H1 (cell line): ENCODE results near the gene FRMD4A. TPM values are rescaled to one million over a fixed set of nuclear protein-coding genes. Genes with fewer than 3 reads are reported as not detected.

Experiments
- CTCF ChIA-PET: fragments of 300-600 bp; sonication (Branson Sonifier 250); formaldehyde crosslinking; loops from one replicate; lab custom pipeline; 2021; ENCODE audit not compliant: partially characterized antibody; lab: Charles Lee
- POLR2A ChIA-PET: fragments of 300-600 bp; sonication (Branson Sonifier 250); formaldehyde crosslinking; loops from one replicate; lab custom pipeline; 2021; ENCODE audit warnings: inconsistent platforms; ENCODE audit not compliant: partially characterized antibody; lab: Charles Lee
- DNase-seq, 2 experiments: peaks; one replicate each; pipeline versions ENCODE4 v3.0.0 to v3.0.0-alpha.2; 2010 to 2022; ENCODE audit warnings: low spot score in 2 of 2, low read depth in 1 of 2, mixed read lengths in 1 of 2
- FAIRE-seq: peaks from 2 replicates; lab custom pipeline; 2011; peaks lifted over from hg19 to GRCh38; lab: Jason Lieb, UNC
- H2AFZ ChIP-seq: 2 replicates; pipeline ENCODE4 v1.8.1; 2012; ENCODE audit warnings: low read length, inconsistent platforms
- H2AK5ac ChIP-seq: 2 replicates; pipeline ENCODE4 v1.6.1; 2013; ENCODE audit warnings: low read depth, low read length
- H2BK120ac ChIP-seq: replicated peaks from 2 replicates; pipeline ENCODE3; 2013; ENCODE audit warnings: low read depth, low read length, inconsistent platforms
- H2BK12ac ChIP-seq: 2 replicates; pipeline ENCODE4 v1.6.1; 2013; ENCODE audit warnings: low read depth, low read length
- H2BK15ac ChIP-seq: 2 replicates; pipeline ENCODE4 v1.6.1; 2013; ENCODE audit warnings: low read length
- H2BK20ac ChIP-seq: 2 replicates; pipeline ENCODE4 v1.6.1; 2013; ENCODE audit warnings: low read length
- H2BK5ac ChIP-seq: 2 replicates; pipeline ENCODE4 v1.6.1; 2013; ENCODE audit warnings: low read depth, low read length
- H3K14ac ChIP-seq: 2 replicates; pipeline ENCODE4 v1.6.1; 2013; ENCODE audit warnings: inconsistent platforms; ENCODE audit not compliant: insufficient read length
- H3K18ac ChIP-seq: 2 replicates; pipeline ENCODE4 v1.6.1; 2013; ENCODE audit warnings: low read length; ENCODE audit errors: extremely low read depth
- H3K23ac ChIP-seq: 2 replicates; pipeline ENCODE4 v1.6.1; 2013; ENCODE audit warnings: inconsistent platforms; ENCODE audit not compliant: insufficient read length
- H3K23me2 ChIP-seq: 2 replicates; pipeline ENCODE4 v1.6.1; 2013; ENCODE audit warnings: low read depth, low read length
- H3K27ac ChIP-seq: 2 replicates; pipeline ENCODE4 v1.6.1; 2011; ENCODE audit warnings: low read depth, low read length, inconsistent platforms
- H3K27me3 ChIP-seq, 4 experiments: replicated peaks in 1 of 4; 1 replicate in 1 of 4; 2 replicates in 3 of 4; pipeline versions ENCODE4 v1.6.1 to v1.8.1; 2011 to 2013; ENCODE audit warnings: low read length in 3 of 4, mild to moderate bottlenecking in 3 of 4, inconsistent platforms in 2 of 4, mixed read lengths in 2 of 4, moderate library complexity in 1 of 4; ENCODE audit not compliant: control insufficient read depth in 3 of 4, insufficient read depth in 3 of 4; ENCODE audit errors: extremely low read depth in 1 of 4
- H3K36me3 ChIP-seq, 4 experiments: 2 replicates each; pipeline versions ENCODE4 v1.6.1 to v1.8.1; 2011 to 2013; ENCODE audit warnings: mild to moderate bottlenecking in 4 of 4, low read length in 3 of 4, moderate library complexity in 2 of 4, control low read depth in 1 of 4, inconsistent platforms in 1 of 4; ENCODE audit not compliant: insufficient read depth in 4 of 4, control insufficient read depth in 2 of 4
- H3K4ac ChIP-seq: replicated peaks from 2 replicates; pipeline ENCODE3; 2013; ENCODE audit warnings: low read length, low read depth, mixed read lengths, inconsistent platforms; ENCODE audit not compliant: insufficient read length
- H3K4me1 ChIP-seq, 4 experiments: replicated peaks in 1 of 4; 1 replicate in 1 of 4; 2 replicates in 3 of 4; pipeline versions ENCODE4 v1.6.1 to v1.8.1; 2011 to 2013; ENCODE audit warnings: low read length in 3 of 4, inconsistent platforms in 2 of 4, mixed read lengths in 1 of 4; ENCODE audit not compliant: insufficient read depth in 4 of 4, control insufficient read depth in 3 of 4
- H3K4me2 ChIP-seq, 2 experiments: 2 replicates each; pipeline versions ENCODE4 v1.6.1 to v1.8.1; 2011 to 2013; ENCODE audit warnings: low read depth in 2 of 2, low read length in 2 of 2, control low read depth in 1 of 2, inconsistent platforms in 1 of 2, mild to moderate bottlenecking in 1 of 2; ENCODE audit not compliant: insufficient read depth in 1 of 2
- H3K4me3 ChIP-seq, 4 experiments: fragments of 200-600, 300-600 bp in 1 of 4; sonication (generic), shearing (Covaris generic), sonication (Bioruptor Twin) in 1 of 4; 2 replicates each; pipeline versions ENCODE4 v1.5.1 to v1.8.1; 2011 to 2016; ENCODE audit warnings: low read length in 4 of 4, low read depth in 3 of 4, control low read depth in 2 of 4, inconsistent platforms in 2 of 4, mild to moderate bottlenecking in 2 of 4, mixed read lengths in 1 of 4, moderate library complexity in 1 of 4; ENCODE audit not compliant: insufficient read depth in 2 of 4; ENCODE audit errors: extremely low read depth in 1 of 4
- H3K56ac ChIP-seq: replicated peaks from 2 replicates; pipeline ENCODE3; 2013; ENCODE audit warnings: low read depth, mild to moderate bottlenecking, mixed read lengths, low read length, inconsistent platforms; ENCODE audit not compliant: insufficient read length
- H3K79me1 ChIP-seq: 2 replicates; pipeline ENCODE4 v1.6.1; 2013; ENCODE audit warnings: low read depth, low read length, control low read depth
- H3K79me2 ChIP-seq, 2 experiments: 2 replicates each; pipeline versions ENCODE4 v1.6.1 to v1.8.1; 2012 to 2013; ENCODE audit warnings: low read length in 2 of 2, mild to moderate bottlenecking in 2 of 2, inconsistent platforms in 1 of 2; ENCODE audit not compliant: insufficient read depth in 2 of 2, control insufficient read depth in 1 of 2
- H3K9ac ChIP-seq, 4 experiments: replicated peaks in 1 of 4; 1 replicate in 1 of 4; 2 replicates in 3 of 4; pipeline versions ENCODE4 v1.6.1 to v1.8.1; 2011 to 2013; ENCODE audit warnings: low read depth in 3 of 4, low read length in 3 of 4, control low read depth in 2 of 4, mild to moderate bottlenecking in 2 of 4, moderate library complexity in 2 of 4, inconsistent platforms in 1 of 4; ENCODE audit errors: extremely low read depth in 1 of 4
- H3K9me3 ChIP-seq, 2 experiments: 2 replicates each; pipeline versions ENCODE4 v1.6.1 to v1.8.1; 2012 to 2013; ENCODE audit warnings: mild to moderate bottlenecking in 2 of 2, moderate library complexity in 2 of 2, control low read depth in 1 of 2, inconsistent platforms in 1 of 2, low read depth in 1 of 2, low read length in 1 of 2, mixed read lengths in 1 of 2; ENCODE audit not compliant: insufficient read depth in 2 of 2
- H4K20me1 ChIP-seq, 2 experiments: replicated peaks in 1 of 2; 2 replicates each; pipeline versions ENCODE3 to v1.8.1; 2011 to 2013; ENCODE audit warnings: inconsistent platforms in 2 of 2, low read length in 2 of 2, mild to moderate bottlenecking in 1 of 2; ENCODE audit not compliant: insufficient read depth in 2 of 2, control insufficient read depth in 1 of 2
- H4K5ac ChIP-seq: 2 replicates; pipeline ENCODE4 v1.6.1; 2013; ENCODE audit warnings: low read length, low read depth, mixed read lengths, inconsistent platforms; ENCODE audit not compliant: insufficient read length
- H4K8ac ChIP-seq: 2 replicates; pipeline ENCODE4 v1.8.0; 2013; ENCODE audit warnings: mild to moderate bottlenecking, moderate library complexity, low read length, inconsistent platforms; ENCODE audit not compliant: insufficient read depth; ENCODE audit errors: extremely low read depth
- H4K91ac ChIP-seq: replicated peaks from 2 replicates; pipeline ENCODE3; 2013; ENCODE audit warnings: low read length, mixed read lengths, inconsistent platforms; ENCODE audit not compliant: insufficient read length
- CBX8 ChIP-seq: fragments of 300-800, 300-1000 bp; sonication (generic); IDR thresholded peaks from 2 replicates; pipeline ENCODE4 v1.7.1; 2016; ENCODE audit warnings: low read depth, low read length, borderline replicate concordance
- EGR1 ChIP-seq: IDR thresholded peaks from 2 replicates; pipeline ENCODE4 v1.6.1; 2011; ENCODE audit warnings: low read depth, low read length, borderline replicate concordance
- EP300 ChIP-seq, 2 experiments: IDR thresholded peaks; 1 replicate in 1 of 2; 2 replicates in 1 of 2; pipeline ENCODE4 v1.6.1; 2011 to 2012; ENCODE audit warnings: low read depth in 2 of 2, low read length in 2 of 2, mild to moderate bottlenecking in 2 of 2, borderline replicate concordance in 1 of 2, inconsistent platforms in 1 of 2, moderate library complexity in 1 of 2
- HDAC6 ChIP-seq: IDR thresholded peaks from one replicate; pipeline ENCODE4 v1.7.1; 2012; ENCODE audit warnings: low read depth, mild to moderate bottlenecking, inconsistent platforms, low read length, moderate library complexity
- JUN ChIP-seq: IDR thresholded peaks from 2 replicates; pipeline ENCODE4 v1.6.1; 2011; ENCODE audit warnings: low read depth, mild to moderate bottlenecking, improper control_type of control experiment, low read length
- KDM5A ChIP-seq: fragments of 200-600 bp; IDR thresholded peaks from 2 replicates; pipeline ENCODE4 v1.7.1; 2012; ENCODE audit warnings: mild to moderate bottlenecking, low read length, inconsistent platforms, mixed read lengths
- SAP30 ChIP-seq: fragments of 300-600 bp; sonication (generic); IDR thresholded peaks from 2 replicates; pipeline ENCODE4 v1.7.1; 2012; ENCODE audit warnings: low read length, moderate library complexity, mild to moderate bottlenecking, inconsistent platforms; ENCODE audit not compliant: insufficient read depth, insufficient replicate concordance
- SP1 ChIP-seq: IDR thresholded peaks from 2 replicates; pipeline ENCODE4 v1.6.1; 2011; ENCODE audit warnings: low read depth, low read length
- TAF7 ChIP-seq: optimal IDR thresholded peaks from 2 replicates; pipeline ENCODE3; 2011; ENCODE audit warnings: low read depth, mild to moderate bottlenecking, inconsistent platforms, low read length, moderate library complexity, borderline replicate concordance
- WGBS, 2 experiments: shearing (Covaris generic) in 1 of 2; methylation state at CpG; one replicate each; pipeline versions ENCODE4 v1.1.6 to v1.1.7; 2013 to 2015; ENCODE audit warnings: low lambda C conversion rate in 2 of 2, mixed read lengths in 2 of 2, inconsistent platforms in 1 of 2, low coverage in 1 of 2, missing lambda C conversion rate in 1 of 2; ENCODE audit not compliant: insufficient replicate concordance in 2 of 2, insufficient coverage in 1 of 2, insufficient read length in 1 of 2; ENCODE audit errors: extremely low coverage in 1 of 2, missing lambda C conversion rate in 1 of 2; 5-methylcytosine and 5-hydroxymethylcytosine counted together
- polyA plus RNA-seq, 7 experiments: library from polyadenylated mRNA; depleted of rRNA in 3 of 7; stranded (reverse) in 5 of 7; unstranded in 2 of 7; fragments of >200 nt in 5 of 7; fragments of 200-250 nt in 2 of 7; gene quantifications; 1 replicate in 5 of 7; 2 replicates in 1 of 7; 4 replicates in 1 of 7; pipeline versions ENCODE4 v1.2.1 to v1.2.3, GENCODE V29; 2011 to 2013; ENCODE audit warnings: missing spikeins in 2 of 7, mixed read lengths in 2 of 7
- total RNA-seq: library from RNA; stranded (reverse); fragmentation: NEBNext Ultra II Directional; extraction: Animal tissue kit (Norgen Biotek cat#: 25700); gene quantifications from 2 replicates; pipeline ENCODE4 v1.2.1, GENCODE V29; 2021

The FRMD4A gene
- total and polyA plus RNA-seq, 2 of the 8 experiments (the other 6 are each of a cell fraction or from before 2014, with no cell fraction given): 38.6 to 39.6 TPM

DNA sequence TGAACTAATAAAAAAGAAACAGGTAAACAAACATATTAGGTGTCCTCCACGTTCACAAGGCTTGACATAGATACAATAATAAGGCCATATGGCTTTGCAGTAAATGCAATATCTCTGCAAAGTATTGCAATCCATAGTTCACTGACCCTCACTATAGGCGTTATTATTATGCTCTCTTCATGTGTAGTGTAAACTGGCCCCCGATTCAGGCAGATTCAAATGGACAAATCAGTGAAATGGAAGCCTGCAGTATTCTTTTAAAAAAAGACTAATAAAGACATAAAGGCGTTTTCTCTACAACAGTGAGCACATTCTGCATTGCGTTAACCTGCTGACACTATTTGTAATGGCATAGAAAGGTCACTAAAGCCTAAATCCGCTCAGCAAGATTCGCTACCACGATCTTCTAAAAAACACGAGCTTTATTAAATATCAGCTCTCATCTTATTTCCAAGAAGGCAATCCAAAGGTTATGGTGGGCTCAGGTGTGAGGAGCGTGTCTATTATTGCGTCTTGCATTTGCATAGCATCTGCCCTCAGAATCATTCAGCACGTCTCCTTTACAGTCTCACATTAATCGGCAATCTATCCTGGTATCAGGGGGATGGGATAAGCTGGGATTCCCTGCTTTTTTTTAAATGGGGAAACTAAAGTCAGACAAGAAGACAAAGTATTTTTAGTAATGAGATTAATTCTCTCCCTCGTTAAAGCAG lies 36.2 kb downstream of the FRMD4A start:
- Histone ChIP-seq H2BK120ac (no peak overlapping the region), H3K79me2 (no peaks in the 10 kb centered on the region), H3K4ac (no peak overlapping the region), H4K8ac (no peak overlapping the region), H3K27me3 (no peaks in the 10 kb centered on the region), H3K23me2 (no peaks in the 10 kb centered on the region), H3K9me3 (0 out of 4 replicates have a peak, but pooled peaks cover 0 to 7% of the 10 kb centered on the region in 2 experiments), H3K79me1 (no peaks in the 10 kb centered on the region), H3K56ac (no peak overlapping the region), H3K4me1 (peaks cover 0 to 2% (median 0%) of the 10 kb centered on the region in 4 experiments; a peak in 1 of 7 replicates), H3K36me3 (no peaks in the 10 kb centered on the region; a peak in 1 of 8 replicates), H2BK5ac (no peak overlapping the region), H2AFZ (no peak overlapping the region), H2BK15ac (no peak overlapping the region), H3K14ac (no peak overlapping the region), H4K91ac (no peak overlapping the region), H3K27ac (no peak overlapping the region), H4K20me1 (no peaks in the 10 kb centered on the region), H2BK20ac (no peak overlapping the region), H3K9ac (no peak overlapping the region), H2BK12ac (no peak overlapping the region), H3K18ac (no peak overlapping the region), H3K4me3 (no peak overlapping the region), H2AK5ac (no peak overlapping the region), H3K4me2 (no peak overlapping the region), H3K23ac (no peak overlapping the region), H4K5ac (no peak overlapping the region)
- CTCF ChIA-PET: interaction anchor here (1.0 to 1.5 kb wide), 3 partner anchors 9 to 16 kb away, joined by 4 to 5 read pairs (median 5); no protein-coding TSS in a partner anchor
- FAIRE-seq: no peak
- POLR2A ChIA-PET: no interaction called here
- 87% methylated on average over 14 of the region's 14 CpGs; no CpG with 5 or more reads in 1 of the 2 experiments for WGBS, 2 experiments
- no peak for DNase-seq
- no peak for TF ChIP-seq EGR1
- no peak for TF ChIP-seq KDM5A
- TF ChIP-seq JUN: no peak
- TF ChIP-seq SAP30: no peak
- TF ChIP-seq HDAC6: no peak
- TF ChIP-seq EP300 (IDR thresholded peaks at IDR 0.05; ENCODE audit: borderline replicate concordance in 1 of 2, low read depth in 2 of 2, low read length in 2 of 2): no peak
- TF ChIP-seq SP1: no peak
- no peak for TF ChIP-seq TAF7
- TF ChIP-seq CBX8: no peak
- TF ChIP-seq, all 59 proteins: peak for 0
